ENCODE data around the gene BARD1.

Gene BARD1

GRCh38 chr2:214742119-214742518, 67.4 kb downstream of the BARD1 start:
- Histone ChIP-seq H2AFZ (ENCODE audit: low read depth, low read length) (no peak overlapping the region), H3K27me3 (ENCODE audit: insufficient read depth, low read length, poor library complexity) (no peaks in the 10 kb centered on the region), H3K79me2 (ENCODE audit: insufficient read depth, low read length) (peaks cover 30% of the 10 kb centered on the region), H3K9me3 (ENCODE audit: insufficient read depth, low read length, severe bottlenecking) (no peaks in the 10 kb centered on the region), H3K4me3 (ENCODE audit: low read depth in 1 of 2, low read length in 2 of 2) (no peak overlapping the region), H3K4me2 (ENCODE audit: insufficient read depth, low read length) (no peak overlapping the region), H3K36me3 (ENCODE audit: insufficient read depth, low read length) (peaks cover 90% of the 10 kb centered on the region), H3K27ac (ENCODE audit: low read length) (no peak overlapping the region), H3K9ac (ENCODE audit: low read depth, low read length) (no peak overlapping the region), H4K20me1 (ENCODE audit: insufficient read depth, low read length) (no peaks in the 10 kb centered on the region), H3K4me1 (ENCODE audit: insufficient read depth, low read length) (no peaks in the 10 kb centered on the region)
- no peak for DNase-seq
- no peak for ATAC-seq (ENCODE audit: insufficient read depth, low read depth)
- TF ChIP-seq EZH2 (IDR thresholded peaks at IDR 0.05; ENCODE audit: borderline replicate concordance, low read depth, low read length, severe bottlenecking) = no peak
- no peak for TF ChIP-seq CTCF (IDR thresholded peaks at IDR 0.05; ENCODE audit: borderline replicate concordance, extremely low read depth, low read length, poor library complexity, severe bottlenecking)

GRCh38 chr2:214740867-214741395, 68.6 kb downstream of the BARD1 start:
- no peak overlapping the region for H3K9ac ChIP-seq (ENCODE audit: low read depth, low read length)
- no peak for ATAC-seq (ENCODE audit: insufficient read depth, low read depth)
- no peak overlapping the region for H3K4me3 ChIP-seq (ENCODE audit: low read depth in 1 of 2, low read length in 2 of 2)
- H3K4me1 ChIP-seq (ENCODE audit: insufficient read depth, low read length) = no peaks in the 10 kb centered on the region
- no peak for DNase-seq
- TF ChIP-seq CTCF (IDR thresholded peaks at IDR 0.05; ENCODE audit: borderline replicate concordance, extremely low read depth, low read length, poor library complexity, severe bottlenecking) (no peak), EZH2 (IDR thresholded peaks at IDR 0.05; ENCODE audit: borderline replicate concordance, low read depth, low read length, severe bottlenecking) (no peak)
- no peaks in the 10 kb centered on the region for H4K20me1 ChIP-seq (ENCODE audit: insufficient read depth, low read length)
- H3K4me2 ChIP-seq (ENCODE audit: insufficient read depth, low read length) = no peak overlapping the region
- no peaks in the 10 kb centered on the region for H3K9me3 ChIP-seq (ENCODE audit: insufficient read depth, low read length, severe bottlenecking)
- peaks cover 27% of the 10 kb centered on the region for H3K79me2 ChIP-seq (ENCODE audit: insufficient read depth, low read length)
- H3K36me3 ChIP-seq (ENCODE audit: insufficient read depth, low read length) = peaks cover 93% of the 10 kb centered on the region
- no peak overlapping the region for H3K27ac ChIP-seq (ENCODE audit: low read length)
- H2AFZ ChIP-seq (ENCODE audit: low read depth, low read length) = no peak overlapping the region
- no peaks in the 10 kb centered on the region for H3K27me3 ChIP-seq (ENCODE audit: insufficient read depth, low read length, poor library complexity)

GRCh38 chr2:214737188-214737587, 72.3 kb downstream of the BARD1 start:
- Histone ChIP-seq H3K9me3 (ENCODE audit: insufficient read depth, low read length, severe bottlenecking) (no peaks in the 10 kb centered on the region), H3K4me2 (ENCODE audit: insufficient read depth, low read length) (no peak overlapping the region), H3K27ac (ENCODE audit: low read length) (no peak overlapping the region), H3K9ac (ENCODE audit: low read depth, low read length) (no peak overlapping the region), H3K79me2 (ENCODE audit: insufficient read depth, low read length) (peaks cover 9% of the 10 kb centered on the region), H2AFZ (ENCODE audit: low read depth, low read length) (no peak overlapping the region), H3K4me3 (ENCODE audit: low read depth in 1 of 2, low read length in 2 of 2) (no peak overlapping the region), H3K4me1 (ENCODE audit: insufficient read depth, low read length) (no peaks in the 10 kb centered on the region), H4K20me1 (ENCODE audit: insufficient read depth, low read length) (no peaks in the 10 kb centered on the region), H3K36me3 (ENCODE audit: insufficient read depth, low read length) (peaks cover 80% of the 10 kb centered on the region), H3K27me3 (ENCODE audit: insufficient read depth, low read length, poor library complexity) (no peaks in the 10 kb centered on the region)
- TF ChIP-seq CTCF (IDR thresholded peaks at IDR 0.05; ENCODE audit: borderline replicate concordance, extremely low read depth, low read length, poor library complexity, severe bottlenecking) = no peak
- TF ChIP-seq EZH2 (IDR thresholded peaks at IDR 0.05; ENCODE audit: borderline replicate concordance, low read depth, low read length, severe bottlenecking) = no peak
- no peak for DNase-seq
- no peak for ATAC-seq (ENCODE audit: insufficient read depth, low read depth)
